Measurements from ENCODE around the gene ZNF280D. TPM values are rescaled to one million over a fixed set of nuclear protein-coding genes. Genes with fewer than 3 reads are reported as not detected.
"Not testable (repeated sequence)": the region's sequence is repeated elsewhere in the genome, so short reads cannot be mapped to it uniquely, and the experiment has no call there.

The ZNF280D gene
- total RNA-seq, 1 experiment from 2014 or later: 34.0 TPM

DNA sequence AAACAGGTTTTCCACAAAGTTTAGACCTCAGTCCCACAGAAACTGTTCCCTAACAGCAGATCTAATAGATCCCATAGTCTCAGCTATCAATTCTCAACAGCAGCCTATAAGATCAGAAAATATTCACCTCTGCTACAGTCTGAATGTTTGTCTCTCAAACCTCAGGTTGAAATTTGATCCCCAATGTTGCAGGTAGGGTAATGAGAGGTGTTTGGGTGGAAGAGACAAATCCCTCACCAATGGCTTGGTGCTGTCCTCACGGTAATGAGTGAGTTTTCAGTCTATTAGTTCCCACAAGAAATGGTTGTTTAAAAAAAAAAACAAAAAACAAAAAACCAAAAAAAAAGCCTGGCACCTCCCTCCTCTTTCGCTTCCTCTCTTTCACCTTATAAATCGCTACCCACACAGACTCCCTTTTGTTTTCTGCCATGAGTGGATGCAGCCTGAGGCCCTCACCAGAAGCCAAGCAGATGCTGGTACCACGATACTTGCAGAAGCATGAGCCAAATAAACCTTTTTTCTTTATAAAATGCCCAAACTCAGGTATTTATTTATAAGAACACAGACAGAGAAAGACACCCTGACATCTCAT is 14.2 kb downstream of the ZNF280D start:
- peaks cover 7% of the 10 kb centered on the region; the same call in 1 of the 2 replicates for H3K36me3 ChIP-seq
- no peak overlapping the region for H3K27ac ChIP-seq
- H3K4me1 ChIP-seq (replicated peaks): no peaks in the 10 kb centered on the region
- no peaks in the 10 kb centered on the region for H3K27me3 ChIP-seq (replicated peaks)
- H3K4me3 ChIP-seq: no peak overlapping the region
- H3K9me3 ChIP-seq (replicated peaks): no peaks in the 10 kb centered on the region
- no peak for DNase-seq (ENCODE audit: low read depth in 1 of 2, low spot score in 2 of 2)

DNA sequence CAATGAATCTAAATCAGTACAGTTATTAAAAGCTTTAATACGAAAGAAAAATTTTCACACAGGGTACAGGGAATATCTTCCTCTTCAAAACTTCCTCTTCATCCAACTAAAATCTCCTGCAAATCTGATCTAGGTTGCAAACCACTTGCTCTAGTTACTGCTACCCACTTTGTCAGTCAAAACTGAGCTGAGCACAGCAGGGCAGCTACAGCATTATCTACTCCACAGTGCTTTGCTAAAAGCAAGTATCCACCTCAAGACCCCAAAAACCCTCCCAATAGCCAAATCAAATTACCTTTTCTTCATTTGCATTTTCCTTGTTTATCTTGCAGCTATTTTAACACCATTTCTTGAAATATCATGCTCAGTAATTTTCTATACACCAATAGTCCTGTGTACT is 14.7 kb downstream of the ZNF280D start:
- DNase-seq (ENCODE audit: low read depth in 1 of 2, low spot score in 2 of 2): no peak
- H3K4me3 ChIP-seq: no peak overlapping the region
- H3K4me1 ChIP-seq (replicated peaks): no peaks in the 10 kb centered on the region
- H3K36me3 ChIP-seq: peaks cover 1% of the 10 kb centered on the region; the same call in 1 of the 2 replicates
- no peak overlapping the region for H3K27ac ChIP-seq
- H3K9me3 ChIP-seq (replicated peaks): no peaks in the 10 kb centered on the region
- H3K27me3 ChIP-seq (replicated peaks): no peaks in the 10 kb centered on the region

DNA sequence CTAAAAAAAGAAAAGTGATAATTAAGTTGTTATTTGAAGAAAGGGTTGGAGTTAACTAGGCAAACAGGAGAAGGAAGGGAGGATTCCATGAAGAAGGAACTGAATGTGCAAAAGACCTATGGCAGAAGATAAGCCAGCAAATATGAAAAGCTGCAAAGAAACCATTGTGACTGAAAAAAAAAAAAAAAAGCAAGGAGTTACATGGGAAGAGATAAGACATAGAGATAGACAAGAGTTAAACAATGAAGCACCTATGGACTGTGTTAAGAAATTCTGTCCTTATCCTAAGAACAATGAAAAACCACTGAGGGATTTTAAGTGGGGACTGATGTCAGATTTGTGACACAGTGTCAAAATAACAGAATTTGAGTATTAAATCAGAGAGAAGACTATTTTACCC is 17.0 kb downstream of the ZNF280D start:
- Histone ChIP-seq H3K4me1 (replicated peaks) (no peaks in the 10 kb centered on the region), H3K27me3 (replicated peaks) (no peaks in the 10 kb centered on the region), H3K36me3 (no peaks in the 10 kb centered on the region), H3K27ac (no peak overlapping the region), H3K4me3 (no peak overlapping the region), H3K9me3 (replicated peaks) (no peaks in the 10 kb centered on the region)
- DNase-seq (ENCODE audit: low read depth in 1 of 2, low spot score in 2 of 2): no peak

DNA sequence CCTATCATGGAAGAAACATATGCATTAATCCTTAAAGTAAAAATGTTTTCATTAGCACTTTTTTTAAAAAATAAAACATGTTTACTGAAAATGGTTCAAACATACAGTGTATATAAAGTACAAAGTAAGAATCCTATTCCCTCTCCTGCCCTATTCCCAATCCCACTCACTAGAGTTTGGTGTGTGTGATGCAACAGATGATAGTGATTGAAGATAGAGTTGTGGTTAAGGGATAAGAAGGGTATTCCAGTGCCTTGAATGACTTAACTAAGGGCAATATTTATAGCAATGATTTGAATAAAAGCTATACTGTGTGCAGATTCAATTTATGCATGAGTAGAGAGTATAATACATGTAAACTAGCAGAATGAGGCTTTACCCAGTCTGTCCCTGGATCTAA is 18.1 kb downstream of the ZNF280D start:
- no peak overlapping the region for H3K27ac ChIP-seq
- DNase-seq (ENCODE audit: low read depth in 1 of 2, low spot score in 2 of 2): no peak
- H3K27me3 ChIP-seq (replicated peaks): no peaks in the 10 kb centered on the region
- no peak overlapping the region for H3K4me3 ChIP-seq
- no peaks in the 10 kb centered on the region for H3K4me1 ChIP-seq (replicated peaks)
- H3K9me3 ChIP-seq (replicated peaks): no peaks in the 10 kb centered on the region
- no peaks in the 10 kb centered on the region for H3K36me3 ChIP-seq

DNA sequence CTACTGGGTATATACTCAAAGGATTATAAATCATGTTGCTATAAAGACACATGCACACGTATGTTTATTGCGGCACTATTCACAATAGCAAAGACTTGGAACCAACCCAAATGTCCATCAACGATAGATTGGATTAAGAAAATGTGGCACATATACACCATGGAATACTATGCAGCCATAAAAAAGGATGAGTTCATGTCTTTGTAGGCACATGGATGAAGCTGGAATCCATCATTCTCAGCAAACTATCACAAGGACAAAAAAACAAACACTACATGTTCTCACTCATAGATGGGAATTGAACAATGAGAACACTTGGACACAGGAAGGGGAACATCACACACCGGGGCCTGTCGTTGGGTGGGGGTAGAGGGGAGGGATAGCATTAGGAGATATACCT is 23.8 kb downstream of the ZNF280D start:
- H3K27ac ChIP-seq; H3K9me3 ChIP-seq (replicated peaks); H3K4me1 ChIP-seq (replicated peaks); H3K27me3 ChIP-seq (replicated peaks); H3K4me3 ChIP-seq; H3K36me3 ChIP-seq; DNase-seq (ENCODE audit: low read depth in 1 of 2, low spot score in 2 of 2): not testable (repeated sequence)

DNA sequence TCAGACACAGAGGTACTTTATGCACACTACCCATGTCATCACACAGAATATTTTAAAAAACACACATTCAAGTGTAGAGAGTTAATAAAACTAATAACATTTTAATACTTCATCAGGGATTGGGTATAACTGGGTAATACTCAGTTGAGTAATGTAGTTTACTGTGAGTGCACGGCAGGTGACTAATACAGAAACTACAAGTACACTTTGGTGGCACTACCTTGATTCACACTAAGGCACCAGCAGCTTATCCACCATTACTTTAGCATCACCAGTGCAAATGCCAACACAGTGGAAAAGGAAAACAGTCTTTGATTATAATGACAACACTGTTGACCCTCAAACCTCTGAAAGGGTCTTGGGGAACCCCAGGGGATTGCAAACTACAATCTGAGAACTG is 33.6 kb downstream of the ZNF280D start:
- H3K4me3 ChIP-seq: no peak overlapping the region
- H3K27ac ChIP-seq: no peak overlapping the region
- no peak for DNase-seq (ENCODE audit: low read depth in 1 of 2, low spot score in 2 of 2)
- no peaks in the 10 kb centered on the region for H3K9me3 ChIP-seq (replicated peaks)
- H3K27me3 ChIP-seq (replicated peaks): no peaks in the 10 kb centered on the region
- H3K36me3 ChIP-seq: peaks cover 40% of the 10 kb centered on the region
- H3K4me1 ChIP-seq (replicated peaks): no peaks in the 10 kb centered on the region

DNA sequence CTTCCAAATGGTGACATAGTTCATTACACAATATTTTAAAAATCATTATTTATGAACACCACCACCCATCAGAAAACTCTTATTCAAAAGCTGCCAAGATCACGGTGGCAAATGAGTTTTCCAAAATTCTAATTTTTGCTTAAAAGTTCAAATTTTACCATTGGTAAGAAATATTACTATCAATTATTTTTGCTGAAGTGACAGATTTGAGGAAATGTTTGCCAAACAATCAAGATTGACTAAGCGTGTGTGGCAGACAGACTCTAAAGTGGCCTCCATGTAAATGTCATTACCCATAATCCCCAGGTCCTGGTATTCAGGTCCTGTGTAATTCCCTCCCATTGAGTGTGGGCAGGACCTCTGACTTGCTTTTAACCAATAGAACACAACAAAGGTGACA is 35.0 kb downstream of the ZNF280D start:
- Histone ChIP-seq H3K4me1 (replicated peaks) (no peaks in the 10 kb centered on the region), H3K36me3 (peaks cover 35% of the 10 kb centered on the region), H3K27me3 (replicated peaks) (no peaks in the 10 kb centered on the region), H3K9me3 (replicated peaks) (no peaks in the 10 kb centered on the region), H3K27ac (no peak overlapping the region), H3K4me3 (no peak overlapping the region)
- DNase-seq (ENCODE audit: low read depth in 1 of 2, low spot score in 2 of 2): no peak

DNA sequence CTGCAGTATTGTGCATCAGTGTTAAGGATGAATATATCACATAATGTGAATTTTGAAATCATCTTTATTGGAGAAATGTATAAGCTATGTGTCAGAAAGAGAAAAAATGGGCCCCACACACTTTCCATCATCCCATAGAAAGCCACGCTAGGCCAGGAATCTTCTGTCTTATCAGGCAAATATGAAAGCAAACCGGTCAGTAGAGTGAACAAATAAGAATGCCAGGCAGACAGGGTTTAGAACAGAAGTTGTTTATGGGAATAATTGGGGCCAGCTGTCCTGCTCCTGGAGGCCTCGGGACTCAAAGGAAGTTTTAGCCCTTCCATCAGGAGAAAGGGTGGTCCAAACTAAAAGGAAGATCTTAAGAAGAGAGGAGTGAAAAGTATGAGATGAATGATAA is 39.5 kb downstream of the ZNF280D start:
- DNase-seq (ENCODE audit: low read depth in 1 of 2, low spot score in 2 of 2): peak in 1 of 2 experiments; percentile 31
- H3K36me3 ChIP-seq: peaks cover 10% of the 10 kb centered on the region; the same call in 1 of the 2 replicates
- H3K27me3 ChIP-seq (replicated peaks): no peaks in the 10 kb centered on the region
- no peaks in the 10 kb centered on the region for H3K9me3 ChIP-seq (replicated peaks)
- H3K4me1 ChIP-seq (replicated peaks): no peaks in the 10 kb centered on the region
- H3K4me3 ChIP-seq: no peak overlapping the region
- H3K27ac ChIP-seq: no peak overlapping the region

DNA sequence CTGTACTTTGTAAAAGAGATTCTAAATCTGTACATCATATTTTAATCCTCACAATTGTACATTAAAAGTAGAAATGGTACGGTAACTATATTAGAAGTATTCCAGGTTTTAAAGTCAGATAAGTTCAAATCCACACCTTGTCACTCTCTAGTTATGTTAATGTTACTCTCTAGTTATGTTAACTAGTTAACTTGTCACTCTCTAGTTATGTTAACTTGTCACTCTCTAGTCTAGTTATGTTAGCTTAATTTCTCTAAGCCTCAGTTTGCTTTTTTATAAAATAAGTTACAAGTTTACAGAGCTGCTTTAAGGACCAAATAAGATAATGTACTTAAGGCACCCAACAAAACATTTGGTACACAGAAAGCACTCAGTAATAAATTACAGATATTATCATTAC is 42.6 kb downstream of the ZNF280D start:
- no peak for DNase-seq (ENCODE audit: low read depth in 1 of 2, low spot score in 2 of 2)

DNA sequence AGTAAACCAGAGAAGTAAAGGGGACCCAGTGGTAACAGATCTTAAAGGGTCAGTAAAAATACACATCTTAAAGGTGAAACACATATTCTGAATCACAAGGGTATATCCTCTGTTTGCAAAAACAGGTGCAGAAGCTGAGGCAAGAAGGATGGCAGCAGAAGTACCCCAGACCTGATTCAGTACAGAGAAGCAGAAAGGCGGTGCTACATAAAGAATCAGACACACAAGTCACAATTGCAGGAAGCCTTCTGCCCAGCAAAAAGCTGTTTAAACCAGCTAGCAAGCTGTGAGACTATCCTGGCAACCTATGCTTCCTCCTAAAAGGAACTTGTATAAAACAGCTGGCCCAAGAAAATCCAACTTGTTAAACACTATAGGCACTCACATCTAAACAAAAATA is 49.4 kb downstream of the ZNF280D start:
- no peak for DNase-seq (ENCODE audit: low read depth in 1 of 2, low spot score in 2 of 2)
- no peak overlapping the region for H3K27ac ChIP-seq
- H3K36me3 ChIP-seq: no peaks in the 10 kb centered on the region
- H3K27me3 ChIP-seq (replicated peaks): no peaks in the 10 kb centered on the region
- no peak overlapping the region for H3K4me3 ChIP-seq
- no peaks in the 10 kb centered on the region for H3K9me3 ChIP-seq (replicated peaks)
- no peaks in the 10 kb centered on the region for H3K4me1 ChIP-seq (replicated peaks)

More for the DNA sequence above, 42.6 kb downstream of the ZNF280D start:
- H3K4me3 ChIP-seq: no peak overlapping the region
- no peaks in the 10 kb centered on the region for H3K27me3 ChIP-seq (replicated peaks)
- H3K36me3 ChIP-seq: no peaks in the 10 kb centered on the region
- H3K4me1 ChIP-seq (replicated peaks): no peaks in the 10 kb centered on the region
- H3K27ac ChIP-seq: no peak overlapping the region
- no peaks in the 10 kb centered on the region for H3K9me3 ChIP-seq (replicated peaks)

DNA sequence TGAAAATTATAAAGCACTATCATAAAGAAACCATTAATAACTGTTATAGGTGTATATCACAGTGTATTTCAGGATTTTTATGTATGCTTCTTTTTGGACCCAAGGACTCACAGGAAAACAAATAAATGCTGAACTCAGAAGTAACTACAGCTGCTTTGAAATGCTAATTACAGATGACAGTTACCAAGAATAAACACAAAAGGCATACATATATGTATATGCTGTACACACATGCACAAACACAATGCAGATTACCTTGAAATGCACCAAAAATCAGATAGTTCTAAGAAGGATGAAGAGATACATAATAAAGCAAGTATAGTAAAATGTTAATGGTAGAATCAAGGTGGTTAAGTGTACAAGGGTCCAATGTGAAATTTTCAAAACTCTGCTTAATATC is 52.2 kb downstream of the ZNF280D start:
- Histone ChIP-seq H3K27ac (no peak overlapping the region), H3K4me3 (no peak overlapping the region), H3K36me3 (peaks cover 11% of the 10 kb centered on the region; the same call in 1 of the 2 replicates), H3K27me3 (replicated peaks) (no peaks in the 10 kb centered on the region), H3K4me1 (replicated peaks) (no peaks in the 10 kb centered on the region), H3K9me3 (replicated peaks) (no peaks in the 10 kb centered on the region)
- DNase-seq (ENCODE audit: low read depth in 1 of 2, low spot score in 2 of 2): no peak

DNA sequence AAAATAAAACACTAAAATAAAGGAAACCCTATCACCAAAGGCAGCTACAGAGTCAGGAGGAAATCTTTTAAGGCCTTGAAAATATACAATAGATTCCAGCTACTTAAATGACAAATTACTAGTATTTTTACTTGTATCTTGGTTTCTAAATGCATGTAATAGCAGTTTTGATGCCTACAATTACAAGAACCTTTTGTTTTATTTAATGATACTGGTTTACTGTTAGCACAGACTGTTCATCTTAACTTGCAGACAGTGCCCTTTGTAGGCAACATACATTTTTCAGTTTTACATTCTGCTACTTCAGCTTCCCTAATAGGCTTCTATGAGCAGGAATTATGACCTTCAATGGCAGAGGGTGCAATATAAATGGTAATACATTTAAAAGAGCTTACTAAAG is 54.1 kb downstream of the ZNF280D start:
- H3K9me3 ChIP-seq (replicated peaks): no peaks in the 10 kb centered on the region
- peaks cover 17% of the 10 kb centered on the region; the same call in 1 of the 2 replicates for H3K36me3 ChIP-seq
- no peaks in the 10 kb centered on the region for H3K4me1 ChIP-seq (replicated peaks)
- DNase-seq (ENCODE audit: low read depth in 1 of 2, low spot score in 2 of 2): no peak
- no peak overlapping the region for H3K4me3 ChIP-seq
- no peak overlapping the region for H3K27ac ChIP-seq
- H3K27me3 ChIP-seq (replicated peaks): no peaks in the 10 kb centered on the region

DNA sequence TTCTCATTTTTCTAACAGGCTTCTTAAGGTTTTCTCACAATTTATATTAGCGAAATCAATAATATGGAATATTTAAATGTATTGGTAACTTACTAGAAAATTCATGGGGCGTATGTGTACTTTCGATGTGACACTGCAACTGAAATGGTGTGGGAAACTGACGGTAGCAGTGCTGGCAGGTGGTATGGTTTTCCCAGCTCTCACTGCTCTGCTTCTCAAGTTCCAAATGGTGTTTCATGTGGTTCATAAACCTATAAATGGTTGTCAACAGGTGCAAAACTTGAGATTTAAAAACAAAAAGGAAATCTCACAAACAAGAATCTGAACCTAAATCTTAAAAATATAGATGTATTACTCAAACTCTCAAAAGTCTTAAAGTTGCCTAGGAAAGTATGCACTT is 54.7 kb downstream of the ZNF280D start:
- Histone ChIP-seq H3K4me3 (no peak overlapping the region), H3K4me1 (replicated peaks) (no peaks in the 10 kb centered on the region), H3K27ac (no peak overlapping the region), H3K9me3 (replicated peaks) (no peaks in the 10 kb centered on the region), H3K27me3 (replicated peaks) (no peaks in the 10 kb centered on the region), H3K36me3 (peaks cover 22% of the 10 kb centered on the region; the same call in 1 of the 2 replicates)
- no peak for DNase-seq (ENCODE audit: low read depth in 1 of 2, low spot score in 2 of 2)

DNA sequence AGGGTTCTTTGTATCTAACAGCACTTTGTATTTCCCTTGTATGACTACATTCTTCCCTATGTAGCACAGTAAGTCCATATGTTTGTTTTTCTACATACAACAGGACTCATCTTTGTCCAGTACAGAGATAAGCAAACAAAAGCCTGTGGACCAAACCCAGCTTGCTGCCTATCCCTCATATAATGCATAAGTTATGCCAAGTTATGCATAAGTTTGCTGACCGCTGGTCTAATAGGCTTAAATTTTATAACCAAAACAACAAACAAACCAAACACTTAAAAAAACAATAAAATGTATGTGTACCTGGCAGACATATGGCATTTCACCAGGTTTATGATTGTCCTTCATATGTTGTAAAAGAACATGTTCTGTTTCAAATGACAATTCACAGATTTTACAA is 56.0 kb downstream of the ZNF280D start:
- no peak overlapping the region for H3K4me3 ChIP-seq
- peaks cover 33% of the 10 kb centered on the region for H3K36me3 ChIP-seq
- no peak for DNase-seq (ENCODE audit: low read depth in 1 of 2, low spot score in 2 of 2)
- no peaks in the 10 kb centered on the region for H3K4me1 ChIP-seq (replicated peaks)
- no peaks in the 10 kb centered on the region for H3K9me3 ChIP-seq (replicated peaks)
- no peak overlapping the region for H3K27ac ChIP-seq
- no peaks in the 10 kb centered on the region for H3K27me3 ChIP-seq (replicated peaks)

DNA sequence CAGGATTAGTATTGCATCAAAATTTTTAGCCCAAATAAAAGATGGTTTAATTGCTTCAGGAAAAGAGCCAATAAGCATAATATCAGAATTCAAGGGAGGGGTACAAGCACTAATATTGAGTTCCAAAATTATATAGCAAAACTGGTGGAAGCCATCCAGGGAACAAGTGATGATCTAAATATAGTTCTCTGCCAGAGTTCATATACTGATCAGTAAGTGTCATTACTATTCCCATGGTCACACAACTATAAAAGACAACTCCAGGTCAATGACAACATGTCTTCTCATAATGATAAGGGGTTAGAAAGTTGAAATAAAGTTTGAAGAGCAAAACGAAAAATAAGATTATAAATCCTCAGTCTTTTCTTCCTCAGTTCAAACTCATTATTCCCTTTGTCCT is 57.4 kb downstream of the ZNF280D start:
- no peaks in the 10 kb centered on the region for H3K27me3 ChIP-seq (replicated peaks)
- no peak for DNase-seq (ENCODE audit: low read depth in 1 of 2, low spot score in 2 of 2)
- H3K4me3 ChIP-seq: no peak overlapping the region
- peaks cover 46% of the 10 kb centered on the region for H3K36me3 ChIP-seq
- no peaks in the 10 kb centered on the region for H3K9me3 ChIP-seq (replicated peaks)
- H3K27ac ChIP-seq: no peak overlapping the region
- H3K4me1 ChIP-seq (replicated peaks): no peaks in the 10 kb centered on the region
